IPS DF 6.9 (cell line): ENCODE results near the gene ZSCAN10.
"Not testable (repeated sequence)": the region's sequence is repeated elsewhere in the genome, so short reads cannot be mapped to it uniquely, and the experiment has no call there.

Source experiments
- DNase-seq: peaks from one replicate; pipeline ENCODE4 v3.0.0-alpha.2; 2013; ENCODE audit warnings: low read depth, low spot score
- H3K27ac ChIP-seq: one replicate; pipeline ENCODE4 v1.5.1; 2013; ENCODE audit warnings: low read length, control low read depth
- H3K27me3 ChIP-seq: 2 replicates; pipeline ENCODE4 v1.6.1; 2013; ENCODE audit warnings: mild to moderate bottlenecking, low read length; ENCODE audit not compliant: control insufficient read depth, insufficient read depth
- H3K36me3 ChIP-seq: 2 replicates; pipeline ENCODE4 v1.6.1; 2013; ENCODE audit warnings: low read length; ENCODE audit not compliant: control insufficient read depth, insufficient read depth
- H3K4me1 ChIP-seq: 2 replicates; pipeline ENCODE4 v1.6.1; 2013; ENCODE audit warnings: low read length; ENCODE audit not compliant: control insufficient read depth, insufficient read depth
- H3K4me3 ChIP-seq: 2 replicates; pipeline ENCODE4 v1.5.1; 2013; ENCODE audit warnings: mild to moderate bottlenecking, low read length
- H3K9me3 ChIP-seq: 2 replicates; pipeline ENCODE4 v1.6.1; 2013; ENCODE audit warnings: low read length, inconsistent platforms; ENCODE audit not compliant: control insufficient read depth, insufficient read depth
- WGBS: extraction: QIAGEN DNeasy Blood & Tissue Kit; methylation state at CpG from one replicate; pipeline ENCODE4 v1.1.7; 2013; ENCODE audit warnings: mixed read lengths, missing lambda C conversion rate; ENCODE audit not compliant: insufficient read length, insufficient coverage; 5-methylcytosine and 5-hydroxymethylcytosine counted together

Gene ZSCAN10

DNA sequence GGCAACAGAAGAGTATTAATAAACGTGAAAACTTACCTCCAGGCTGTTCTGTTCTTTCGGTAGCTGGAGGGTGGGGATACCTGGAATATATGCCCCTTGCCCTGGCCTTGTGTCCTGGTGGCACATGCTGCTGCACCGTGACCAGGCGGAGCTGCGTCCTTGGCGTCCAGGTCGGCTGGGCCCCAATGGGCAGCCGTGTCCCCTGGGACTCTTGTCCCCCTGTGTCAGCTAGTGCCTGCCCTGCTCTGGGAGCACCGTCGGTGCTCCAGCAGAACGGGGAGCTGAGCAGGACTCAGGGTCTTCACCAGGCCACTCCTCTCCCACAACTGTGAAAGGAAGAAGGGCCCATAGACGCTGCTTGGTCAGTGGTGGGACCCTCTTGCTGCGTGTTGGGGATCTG lies 43.7 kb upstream of the ZSCAN10 start:
- H3K9me3 ChIP-seq: no peaks in the 10 kb centered on the region
- WGBS: no CpG with 5 or more reads among the region's 13 CpGs
- H3K27ac ChIP-seq: no peak overlapping the region
- H3K4me3 ChIP-seq: no peak overlapping the region
- H3K4me1 ChIP-seq: no peaks in the 10 kb centered on the region
- H3K27me3 ChIP-seq: no peaks in the 10 kb centered on the region
- no peak for DNase-seq
- no peaks in the 10 kb centered on the region for H3K36me3 ChIP-seq

- no peak for DNase-seq
- Histone ChIP-seq H3K27me3 (no peaks in the 10 kb centered on the region), H3K36me3 (no peaks in the 10 kb centered on the region), H3K4me1 (no peaks in the 10 kb centered on the region), H3K4me3 (no peak overlapping the region), H3K27ac (no peak overlapping the region), H3K9me3 (no peaks in the 10 kb centered on the region)
- WGBS: no CpG with 5 or more reads among the region's 22 CpGs
Measured at GRCh38 chr16:3142327-3142726, 43.2 kb upstream of the ZSCAN10 start.

- Histone ChIP-seq H3K4me3 (no peak overlapping the region), H3K27me3 (no peaks in the 10 kb centered on the region), H3K9me3 (no peaks in the 10 kb centered on the region), H3K4me1 (no peaks in the 10 kb centered on the region), H3K36me3 (no peaks in the 10 kb centered on the region), H3K27ac (no peak overlapping the region)
- no CpG with 5 or more reads among the region's 23 CpGs for WGBS
- DNase-seq: no peak
Measured at GRCh38 chr16:3141781-3142311, 42.8 kb upstream of the ZSCAN10 start.

DNA sequence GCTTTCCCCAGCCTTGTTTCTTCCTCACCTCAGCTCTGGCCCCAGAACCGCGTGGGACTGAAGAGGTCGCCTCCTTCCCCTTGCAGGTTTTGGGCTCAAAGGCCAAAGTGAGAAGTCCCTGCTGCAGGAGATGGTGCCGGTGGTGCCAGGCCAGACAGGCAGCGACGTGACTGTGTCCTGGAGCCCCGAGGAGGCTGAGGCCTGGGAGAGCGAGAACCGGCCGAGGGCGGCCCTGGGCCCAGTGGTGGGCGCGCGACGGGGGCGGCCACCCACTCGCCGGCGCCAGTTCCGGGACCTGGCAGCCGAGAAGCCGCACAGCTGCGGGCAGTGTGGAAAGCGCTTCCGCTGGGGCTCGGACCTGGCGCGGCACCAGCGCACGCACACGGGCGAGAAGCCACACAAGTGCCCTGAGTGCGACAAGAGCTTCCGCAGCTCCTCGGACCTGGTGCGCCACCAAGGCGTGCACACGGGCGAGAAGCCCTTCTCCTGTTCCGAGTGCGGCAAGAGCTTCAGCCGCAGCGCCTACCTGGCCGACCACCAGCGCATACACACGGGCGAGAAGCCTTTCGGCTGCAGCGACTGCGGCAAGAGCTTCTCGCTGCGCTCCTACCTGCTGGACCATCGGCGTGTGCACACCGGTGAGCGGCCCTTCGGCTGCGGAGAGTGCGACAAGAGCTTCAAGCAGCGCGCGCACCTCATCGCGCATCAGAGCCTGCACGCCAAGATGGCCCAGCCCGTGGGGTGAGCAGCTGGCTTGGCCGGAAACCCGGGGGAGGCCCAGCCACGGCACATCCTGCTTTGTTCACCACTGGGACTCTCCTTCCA lies 41.7 kb upstream of the ZSCAN10 start:
- H3K4me3 ChIP-seq: no peak overlapping the region
- H3K36me3 ChIP-seq: no peaks in the 10 kb centered on the region
- H3K27ac ChIP-seq: no peak overlapping the region
- no peaks in the 10 kb centered on the region for H3K9me3 ChIP-seq
- no peak for DNase-seq
- H3K27me3 ChIP-seq: no peaks in the 10 kb centered on the region
- no CpG with 5 or more reads among the region's 69 CpGs for WGBS
- no peaks in the 10 kb centered on the region for H3K4me1 ChIP-seq

GRCh38 chr16:3139561-3139960 lies 40.5 kb upstream of the ZSCAN10 start:
- H3K36me3 ChIP-seq, H3K27ac ChIP-seq, H3K4me1 ChIP-seq, H3K9me3 ChIP-seq, H3K4me3 ChIP-seq, H3K27me3 ChIP-seq, DNase-seq: not testable (repeated sequence)
- no CpG with 5 or more reads among the region's 9 CpGs for WGBS

- Histone ChIP-seq H3K4me3 (no peak overlapping the region), H3K9me3 (no peaks in the 10 kb centered on the region), H3K27me3 (no peaks in the 10 kb centered on the region), H3K36me3 (no peaks in the 10 kb centered on the region), H3K4me1 (no peaks in the 10 kb centered on the region), H3K27ac (no peak overlapping the region)
- no peak for DNase-seq
- WGBS: no CpG with 5 or more reads among the region's 14 CpGs
Measured at GRCh38 chr16:3138823-3139426, 39.8 kb upstream of the ZSCAN10 start.

DNA sequence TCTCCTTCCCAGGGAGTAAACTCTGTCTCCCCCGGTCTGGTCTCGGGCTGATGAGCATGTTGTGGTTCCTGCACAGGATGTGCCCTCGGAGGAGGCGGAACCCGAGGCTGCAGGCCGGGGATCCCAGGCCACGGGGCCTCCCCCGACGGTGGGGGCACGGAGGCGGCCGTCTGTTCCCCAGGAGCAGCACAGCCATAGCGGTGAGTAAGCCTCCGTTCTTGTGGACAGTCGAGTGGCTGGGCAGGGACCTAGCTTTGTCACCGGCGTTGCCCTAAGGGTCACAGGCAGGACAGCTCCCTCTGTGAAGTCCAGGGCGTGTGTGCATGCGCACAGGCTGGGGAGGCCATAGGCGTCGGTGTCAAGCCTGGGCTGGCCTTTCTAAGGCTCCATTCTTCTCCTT lies 39.2 kb upstream of the ZSCAN10 start:
- H3K4me1 ChIP-seq: no peaks in the 10 kb centered on the region
- no peak for DNase-seq
- no peaks in the 10 kb centered on the region for H3K27me3 ChIP-seq
- WGBS: no CpG with 5 or more reads among the region's 21 CpGs
- no peak overlapping the region for H3K27ac ChIP-seq
- no peaks in the 10 kb centered on the region for H3K9me3 ChIP-seq
- no peaks in the 10 kb centered on the region for H3K36me3 ChIP-seq
- no peak overlapping the region for H3K4me3 ChIP-seq

DNA sequence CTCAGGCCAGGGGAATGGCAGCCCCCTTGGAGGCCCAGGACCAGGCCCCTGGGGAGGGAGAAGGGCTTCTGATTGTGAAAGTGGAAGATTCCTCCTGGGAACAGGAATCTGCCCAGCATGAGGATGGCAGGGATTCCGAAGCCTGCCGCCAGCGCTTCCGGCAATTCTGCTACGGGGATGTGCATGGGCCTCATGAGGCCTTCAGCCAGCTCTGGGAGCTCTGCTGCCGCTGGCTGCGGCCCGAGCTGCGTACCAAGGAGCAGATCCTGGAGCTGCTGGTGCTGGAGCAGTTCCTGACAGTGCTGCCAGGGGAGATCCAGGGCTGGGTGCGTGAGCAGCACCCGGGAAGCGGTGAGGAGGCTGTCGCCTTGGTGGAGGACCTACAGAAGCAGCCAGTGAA lies 38.2 kb upstream of the ZSCAN10 start:
- Histone ChIP-seq H3K9me3 (no peaks in the 10 kb centered on the region), H3K36me3 (no peaks in the 10 kb centered on the region), H3K27ac (no peak overlapping the region), H3K4me1 (no peaks in the 10 kb centered on the region), H3K27me3 (no peaks in the 10 kb centered on the region), H3K4me3 (no peak overlapping the region)
- DNase-seq: no peak
- WGBS: no CpG with 5 or more reads among the region's 13 CpGs

GRCh38 chr16:3135126-3135715 lies 36.1 kb upstream of the ZSCAN10 start:
- H3K9me3 ChIP-seq: no peaks in the 10 kb centered on the region
- H3K36me3 ChIP-seq: no peaks in the 10 kb centered on the region
- no peak for DNase-seq
- no CpG with 5 or more reads among the region's 43 CpGs for WGBS
- no peak overlapping the region for H3K27ac ChIP-seq
- no peaks in the 10 kb centered on the region for H3K4me1 ChIP-seq
- no peaks in the 10 kb centered on the region for H3K27me3 ChIP-seq
- H3K4me3 ChIP-seq: peak overlapping the region; percentile 73

DNA sequence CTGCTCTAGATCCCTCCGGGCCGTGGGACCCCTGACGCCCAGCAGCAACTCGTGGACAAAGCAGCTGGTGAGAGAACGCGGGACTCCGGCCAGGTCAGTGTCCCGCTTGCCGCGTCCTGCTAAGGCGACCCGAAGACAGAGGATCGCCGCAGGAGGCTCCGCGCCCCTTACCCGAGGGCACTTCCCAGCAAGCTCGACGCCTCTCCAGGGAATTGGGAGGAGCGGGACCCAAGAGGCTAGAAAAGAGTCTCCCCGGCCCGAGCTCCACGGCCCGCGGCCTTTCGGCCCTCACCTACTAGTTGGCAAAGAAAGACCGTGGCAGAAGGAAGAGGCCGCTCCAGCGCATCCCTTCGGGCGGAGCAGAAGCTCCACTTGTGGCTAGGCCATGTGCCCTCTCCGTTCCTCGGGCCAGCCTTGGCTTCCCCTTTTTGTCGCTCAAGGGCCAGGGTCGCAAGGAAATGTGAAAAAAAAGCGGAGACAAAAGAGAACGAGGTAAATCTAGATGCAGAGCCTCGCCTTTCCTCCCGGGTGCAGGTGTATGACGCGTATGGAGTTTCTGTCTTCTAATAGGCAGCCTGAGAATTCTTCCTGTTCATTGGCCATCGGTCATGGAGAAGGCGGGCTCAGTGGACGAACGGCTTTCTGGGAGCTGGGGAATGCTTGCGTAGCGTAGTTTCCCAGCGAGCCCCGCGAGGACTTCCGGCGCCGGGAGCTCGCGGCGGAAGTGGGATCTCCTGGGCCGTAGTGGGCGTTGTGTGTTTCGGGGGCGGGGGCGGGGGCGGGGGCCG lies 35.4 kb upstream of the ZSCAN10 start, which contains the start of gene ZNF213:
TSS of gene ZNF213 (plus strand) at position 692 of the 788 bp plus-strand sequence. CDS start 2,252 bp downstream, outside the sequence.
- no peak within 1 kb of the TSS for H3K27ac ChIP-seq
- peak; percentile 94 for DNase-seq
- H3K9me3 ChIP-seq: no peaks in the 10 kb centered on the region
- no peaks in the 10 kb centered on the region for H3K4me1 ChIP-seq
- no peaks in the 10 kb centered on the region for H3K27me3 ChIP-seq
- no peaks in the 10 kb centered on the region for H3K36me3 ChIP-seq
- peak within 1 kb of the TSS; percentile 73 for H3K4me3 ChIP-seq
- WGBS: no CpG with 5 or more reads among the region's 63 CpGs
